Right lobe of liver (tissue), 4 donors: ENCODE results near the gene PROP1.
"Not testable (repeated sequence)": the region's sequence is repeated elsewhere in the genome, so short reads cannot be mapped to it uniquely, and the experiment has no call there.

Source experiments
- POLR2A ChIP-seq: fragments of 450-650 bp; IDR thresholded peaks from one replicate; pipeline ENCODE4 v1.6.1; 2017; ENCODE audit warnings: antibody characterized with exemption, mild to moderate bottlenecking
- TF ChIP-seq, protein P1 (sequence below), 4 donors: fragments of 200-600 bp in 3 of 4; fragments of 450-650 bp in 1 of 4; IDR thresholded peaks; one replicate each; pipeline versions ENCODE4 v1.5.1 to v1.8.0; 2016 to 2022; ENCODE audit warnings: antibody characterized with exemption in 4 of 4, mild to moderate bottlenecking in 2 of 4
- donor health status: DM: no; HTN: no; CAD: no.
- donor health status: DM: no; HTN: no; CAD: no.
- donor health status: DM: no; HTN: yes; CAD: no.

DNA sequence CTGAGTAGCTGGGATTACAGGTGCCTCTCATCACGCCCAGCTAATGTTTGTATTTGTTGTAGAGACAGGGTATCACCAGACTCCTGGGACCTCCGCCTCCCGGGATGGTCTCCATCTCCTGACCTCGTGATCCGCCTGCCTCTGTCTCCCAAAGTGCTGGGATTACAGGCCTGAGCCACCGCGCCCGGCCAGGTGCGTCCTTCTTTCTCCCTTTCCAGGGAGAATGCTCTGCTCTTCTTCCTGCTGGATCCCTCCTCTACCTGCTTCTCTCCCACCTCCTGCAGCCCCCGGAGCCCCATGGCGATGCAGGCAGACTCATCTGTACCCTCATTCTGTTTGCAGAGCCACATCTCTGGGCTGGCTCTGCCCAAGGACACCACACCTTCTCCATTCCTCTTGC is 42.9 kb downstream of the PROP1 start:
- TF ChIP-seq, protein P1, sequence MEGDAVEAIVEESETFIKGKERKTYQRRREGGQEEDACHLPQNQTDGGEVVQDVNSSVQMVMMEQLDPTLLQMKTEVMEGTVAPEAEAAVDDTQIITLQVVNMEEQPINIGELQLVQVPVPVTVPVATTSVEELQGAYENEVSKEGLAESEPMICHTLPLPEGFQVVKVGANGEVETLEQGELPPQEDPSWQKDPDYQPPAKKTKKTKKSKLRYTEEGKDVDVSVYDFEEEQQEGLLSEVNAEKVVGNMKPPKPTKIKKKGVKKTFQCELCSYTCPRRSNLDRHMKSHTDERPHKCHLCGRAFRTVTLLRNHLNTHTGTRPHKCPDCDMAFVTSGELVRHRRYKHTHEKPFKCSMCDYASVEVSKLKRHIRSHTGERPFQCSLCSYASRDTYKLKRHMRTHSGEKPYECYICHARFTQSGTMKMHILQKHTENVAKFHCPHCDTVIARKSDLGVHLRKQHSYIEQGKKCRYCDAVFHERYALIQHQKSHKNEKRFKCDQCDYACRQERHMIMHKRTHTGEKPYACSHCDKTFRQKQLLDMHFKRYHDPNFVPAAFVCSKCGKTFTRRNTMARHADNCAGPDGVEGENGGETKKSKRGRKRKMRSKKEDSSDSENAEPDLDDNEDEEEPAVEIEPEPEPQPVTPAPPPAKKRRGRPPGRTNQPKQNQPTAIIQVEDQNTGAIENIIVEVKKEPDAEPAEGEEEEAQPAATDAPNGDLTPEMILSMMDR (IDR thresholded peaks at IDR 0.05) = not testable (repeated sequence)
- not testable (repeated sequence) for TF ChIP-seq POLR2A
